Endothelial cell of umbilical vein (primary cell): ENCODE data around the gene SLC5A10.
A peak's percentile ranks its signal among the peaks of the same experiment; 100 is the strongest.

Experiments used
- CTCF ChIP-seq, 2 donors: IDR thresholded peaks; 1 replicate in 1 of 2; 2 replicates in 1 of 2; pipeline ENCODE4 v1.5.1; 2011; ENCODE audit warnings: low read length in 2 of 2, mild to moderate bottlenecking in 2 of 2, moderate library complexity in 2 of 2, control low read depth in 1 of 2, inconsistent platforms in 1 of 2, low read depth in 1 of 2; ENCODE audit not compliant: insufficient read depth in 1 of 2; ENCODE audit errors: extremely low read depth in 1 of 2
- EZH2 ChIP-seq: IDR thresholded peaks from 2 replicates; pipeline ENCODE4 v1.6.1; 2012; ENCODE audit warnings: borderline replicate concordance, low read depth, mild to moderate bottlenecking, moderate library complexity, low read length, inconsistent platforms; ENCODE audit not compliant: severe bottlenecking
- MAX ChIP-seq: IDR thresholded peaks from 2 replicates; pipeline ENCODE4 v1.6.1; 2011; ENCODE audit not compliant: insufficient read depth, insufficient read length
- MYC ChIP-seq: IDR thresholded peaks from one replicate; pipeline ENCODE4 v1.6.1; 2011; ENCODE audit warnings: mild to moderate bottlenecking, low read depth, low read length
- POLR2A ChIP-seq: IDR thresholded peaks from 2 replicates; pipeline ENCODE4 v1.6.1; 2012; ENCODE audit warnings: low read depth, mild to moderate bottlenecking, control low read depth, low read length
- POLR2AphosphoS5 ChIP-seq: IDR thresholded peaks from 2 replicates; pipeline ENCODE4 v1.6.1; 2012; ENCODE audit warnings: low read depth, mild to moderate bottlenecking, control low read depth, low read length, moderate library complexity; ENCODE audit not compliant: insufficient read depth

GRCh38 chr17:18951941-18952842 is at the start of gene SLC5A10:
- TF ChIP-seq EZH2 = no peak
- TF ChIP-seq POLR2AphosphoS5 = no peak
- peak; percentile 7 to 19 for TF ChIP-seq CTCF (IDR thresholded peaks at IDR 0.05; ENCODE audit: extremely low read depth in 1 of 2, insufficient read depth in 1 of 2, low read depth in 1 of 2, low read length in 2 of 2)
- TF ChIP-seq MYC = no peak
- TF ChIP-seq POLR2A = no peak
- no peak for TF ChIP-seq MAX
